Transverse colon (tissue), 4 donors: ENCODE measurements around the gene SLC22A23. TPM values are rescaled to one million over a fixed set of nuclear protein-coding genes. Genes with fewer than 3 reads are reported as not detected.

ENCODE experiments used
- DNase-seq: peaks from one replicate; pipeline ENCODE4 v3.0.0-alpha.2; 2019
- H3K27ac ChIP-seq, 4 donors: fragments of 200-600 bp; sonication (generic); 2 replicates each; pipeline ENCODE4 v1.5.1; 2016 to 2018; ENCODE audit warnings: inconsistent platforms in 4 of 4
- H3K27me3 ChIP-seq: fragments of 200-600 bp; sonication (generic); 2 replicates; pipeline ENCODE4 v1.5.1; 2017; ENCODE audit warnings: inconsistent platforms
- H3K36me3 ChIP-seq, 4 donors: fragments of 200-600 bp; sonication (generic); 2 replicates each; pipeline ENCODE4 v1.5.1; 2017 to 2019; ENCODE audit warnings: inconsistent platforms in 4 of 4
- H3K4me1 ChIP-seq, 4 donors: fragments of 200-600 bp; sonication (generic); 2 replicates each; pipeline ENCODE4 v1.5.1; 2017 to 2020; ENCODE audit warnings: inconsistent platforms in 4 of 4
- H3K4me3 ChIP-seq, 4 donors: fragments of 200-600 bp; sonication (generic); 1 replicate in 1 of 4; 2 replicates in 3 of 4; pipeline versions ENCODE4 v1.5.1 to v1.6.1; 2017 to 2019; ENCODE audit warnings: inconsistent platforms in 4 of 4
- H3K9me3 ChIP-seq, 2 donors: fragments of 200-600 bp; sonication (generic); 2 replicates each; pipeline ENCODE4 v1.5.1; 2017 to 2019; ENCODE audit warnings: inconsistent platforms in 2 of 2
- CTCF ChIP-seq, 5 experiments: fragments of 200-600 bp in 3 of 5; fragments of 450-650 bp in 2 of 5; sonication (generic) in 3 of 5; IDR thresholded peaks; 1 replicate in 2 of 5; 2 replicates in 3 of 5; pipeline ENCODE4 v1.5.1; 2016 to 2017; ENCODE audit warnings: antibody characterized with exemption in 5 of 5, inconsistent platforms in 3 of 5, mild to moderate bottlenecking in 2 of 5, moderate library complexity in 1 of 5
- EP300 ChIP-seq: sonication (generic); formaldehyde crosslinking; IDR thresholded peaks from one replicate; pipeline ENCODE4 v1.6.1; 2017; ENCODE audit warnings: antibody characterized with exemption, low read depth
- POLR2A ChIP-seq: fragments of 450-650 bp; IDR thresholded peaks from one replicate; pipeline ENCODE4 v1.6.1; 2016; ENCODE audit warnings: antibody characterized with exemption, mild to moderate bottlenecking, moderate library complexity
- POLR2AphosphoS5 ChIP-seq, 3 donors: sonication (generic); formaldehyde crosslinking; IDR thresholded peaks; one replicate each; pipeline ENCODE4 v1.6.1; 2016; ENCODE audit warnings: antibody characterized with exemption in 3 of 3
- WGBS, 2 donors: methylation state at CpG; one replicate each; pipeline ENCODE4 v1.1.5; 2018; ENCODE audit warnings: low coverage in 1 of 2; 5-methylcytosine and 5-hydroxymethylcytosine counted together
- in situ Hi-C, 4 donors: fragments of 200-750 bp; cut with MboI; loops; one replicate each; pipeline versions ENCODE4 v1.15.0 to v1.15.1; 2017; ENCODE audit warnings: low sequenced_read_pairs in 3 of 4, low pct_ligation_motif_present in 1 of 4, low pct_unique_long_range_greater_than_20kb in 1 of 4
- intact Hi-C: fragments of 100-400 bp; cut with DNase I; formaldehyde crosslinking; loops from one replicate; pipeline ENCODE4 v1.15.1; 2023; ENCODE audit warnings: low total_unique reads
- total RNA-seq, 4 donors: library from RNA; depleted of rRNA; stranded (reverse); fragments of >200 nt; gene quantifications; one replicate each; pipeline ENCODE4 v1.1.0, GENCODE V29; 2016

Gene SLC22A23
- total RNA-seq, 4 donors from 2014 or later = 96.1 to 161 (median 117) TPM

- DNase-seq = no peak
- H3K27me3 ChIP-seq = peaks cover 96% of the 10 kb centered on the region
- H3K36me3 ChIP-seq = no peaks in the 10 kb centered on the region
- WGBS, 2 donors = 15 to 32% methylated on average over 11 of the region's 11 CpGs
- H3K27ac ChIP-seq = peak overlapping the region in 2 of 4 donors; percentile 77 to 83
- peaks cover 16 to 58% (median 53%) of the 10 kb centered on the region in 4 donors for H3K4me1 ChIP-seq
- intact Hi-C loops = loop anchor here (2.0 kb wide), 1 partner anchor 72 kb away; no protein-coding TSS in a partner anchor
- no peaks in the 10 kb centered on the region for H3K9me3 ChIP-seq
- no peak for TF ChIP-seq POLR2AphosphoS5 (IDR thresholded peaks at IDR 0.05)
- no peak for TF ChIP-seq EP300
- TF ChIP-seq CTCF (IDR thresholded peaks at IDR 0.05) = no peak
- no peak for TF ChIP-seq POLR2A
- in situ Hi-C loops = no loop called here
- no peak overlapping the region for H3K4me3 ChIP-seq
Observed at GRCh38 chr6:3230256-3230882, 226.5 kb downstream of the SLC22A23 start.

- DNase-seq = no peak
- intact Hi-C loops (loop anchor here (2.0 kb wide), 1 partner anchor 71 kb away; no protein-coding TSS in a partner anchor), in situ Hi-C loops (no loop called here)
- Histone ChIP-seq H3K27ac (peak overlapping the region in 2 of 4 donors; percentile 2 to 32), H3K36me3 (no peaks in the 10 kb centered on the region), H3K4me3 (peak overlapping the region in 1 of 4 donors; percentile 48), H3K9me3 (no peaks in the 10 kb centered on the region), H3K4me1 (peaks cover 16 to 58% (median 53%) of the 10 kb centered on the region in 4 donors), H3K27me3 (peaks cover 90% of the 10 kb centered on the region)
- 4% methylated on average over 26 of the region's 28 CpGs; no CpG with 5 or more reads in 1 of the 2 donors for WGBS, 2 donors
- TF ChIP-seq POLR2AphosphoS5 (IDR thresholded peaks at IDR 0.05) = no peak
- no peak for TF ChIP-seq POLR2A
- no peak for TF ChIP-seq EP300
- TF ChIP-seq CTCF (IDR thresholded peaks at IDR 0.05) = no peak
Observed at GRCh38 chr6:3229566-3230178, 227.2 kb downstream of the SLC22A23 start.

- peaks cover 86% of the 10 kb centered on the region for H3K27me3 ChIP-seq
- intact Hi-C loops = no loop called here
- in situ Hi-C loops = no loop called here
- peaks cover 16 to 58% (median 53%) of the 10 kb centered on the region in 4 donors for H3K4me1 ChIP-seq
- H3K27ac ChIP-seq = peak overlapping the region in 2 of 4 donors; percentile 2 to 32
- TF ChIP-seq POLR2AphosphoS5 (IDR thresholded peaks at IDR 0.05) = peak in 1 of 3 donors; percentile 10
- no peak for TF ChIP-seq EP300
- no peak for TF ChIP-seq POLR2A
- peak overlapping the region in 2 of 4 donors; percentile 9 to 48 for H3K4me3 ChIP-seq
- no peaks in the 10 kb centered on the region for H3K9me3 ChIP-seq
- no peaks in the 10 kb centered on the region for H3K36me3 ChIP-seq
- 0 to 5% methylated on average over 4 to 62 of the region's 62 CpGs for WGBS, 2 donors
- no peak for DNase-seq
Observed at GRCh38 chr6:3228771-3229565, 227.9 kb downstream of the SLC22A23 start.

GRCh38 chr6:3228046-3228671 lies 228.7 kb downstream of the SLC22A23 start:
- peaks cover 82% of the 10 kb centered on the region for H3K27me3 ChIP-seq
- no peaks in the 10 kb centered on the region for H3K36me3 ChIP-seq
- intact Hi-C loops = no loop called here
- H3K4me3 ChIP-seq = peak overlapping the region in 2 of 4 donors; percentile 34 to 48
- no peak for DNase-seq
- H3K4me1 ChIP-seq = peaks cover 16 to 58% (median 53%) of the 10 kb centered on the region in 4 donors
- 1% methylated on average over 36 of the region's 38 CpGs; no CpG with 5 or more reads in 1 of the 2 donors for WGBS, 2 donors
- TF ChIP-seq CTCF (IDR thresholded peaks at IDR 0.05) (no peak), POLR2AphosphoS5 (IDR thresholded peaks at IDR 0.05) (no peak), EP300 (no peak), POLR2A (no peak)
- in situ Hi-C loops = no loop called here
- H3K9me3 ChIP-seq = no peaks in the 10 kb centered on the region
- no peak overlapping the region for H3K27ac ChIP-seq
